ENCODE measurements around the gene PTPN11. TPM values are rescaled to one million over a fixed set of nuclear protein-coding genes. Genes with fewer than 3 reads are reported as not detected.

The PTPN11 gene
- total and polyA plus RNA-seq, 2 of the 8 experiments (the other 6 are each of a cell fraction or from before 2014, with no cell fraction given), result 28.3 to 133 TPM

DNA sequence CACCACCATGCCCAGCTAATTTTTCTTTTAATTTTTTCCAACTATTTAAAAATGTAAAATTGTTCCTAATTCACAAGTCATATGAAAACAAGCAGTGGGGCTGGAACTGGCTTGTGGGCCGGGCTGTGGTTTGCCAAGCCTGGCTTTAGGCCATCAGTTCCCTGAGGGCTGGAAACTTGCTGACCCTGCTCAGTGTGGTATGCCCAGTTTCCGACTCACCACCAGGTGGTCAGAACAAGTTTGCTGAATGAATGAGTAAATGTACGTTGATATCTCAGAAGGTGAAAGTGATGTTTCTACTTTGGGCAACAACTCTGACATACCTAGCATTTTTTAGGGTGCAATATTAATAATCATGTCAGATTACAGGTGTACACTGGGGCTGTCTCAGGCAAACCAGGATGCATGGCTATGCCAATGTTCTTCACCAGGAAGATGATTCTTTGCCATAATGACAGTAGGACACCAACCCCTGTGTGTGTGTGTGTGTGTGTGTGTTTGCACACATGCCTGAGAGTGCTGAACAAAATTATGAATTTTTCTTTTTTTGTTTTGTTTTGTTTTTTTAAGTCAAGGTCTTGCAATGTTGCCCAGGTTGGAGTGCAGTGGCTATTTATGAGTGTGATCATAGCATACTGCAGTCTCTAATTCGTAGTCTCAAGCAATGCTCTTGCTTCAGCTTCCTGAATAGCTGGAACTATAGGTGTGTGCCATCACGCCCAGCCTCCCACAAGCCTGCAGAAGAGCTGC is 106.1 kb downstream of the PTPN11 start:
- no peak overlapping the region for H3K27ac ChIP-seq (ENCODE audit: low read depth, low read length)
- no peaks in the 10 kb centered on the region for H3K79me2 ChIP-seq (ENCODE audit: control insufficient read depth in 1 of 2, insufficient read depth in 2 of 2, low read length in 2 of 2)
- H4K91ac ChIP-seq (replicated peaks; ENCODE audit: insufficient read length, low read length), result no peak overlapping the region
- ChIA-PET CTCF (ENCODE audit: partially characterized antibody) (interaction anchor here (1.1 kb wide), 1 partner anchor 12 kb away, joined by 3 read pairs; no protein-coding TSS in a partner anchor), POLR2A (ENCODE audit: partially characterized antibody) (no interaction called here)
- H3K18ac ChIP-seq (ENCODE audit: extremely low read depth, low read length), result no peak overlapping the region
- DNase-seq (ENCODE audit: low read depth in 1 of 2, low spot score in 2 of 2), result no peak
- no peak overlapping the region for H3K4ac ChIP-seq (replicated peaks; ENCODE audit: insufficient read length, low read depth, low read length)
- no peaks in the 10 kb centered on the region for H3K36me3 ChIP-seq (ENCODE audit: control insufficient read depth in 2 of 4, insufficient read depth in 4 of 4, low read length in 3 of 4)
- H4K8ac ChIP-seq (ENCODE audit: extremely low read depth, insufficient read depth, low read length), result no peak overlapping the region
- H3K23ac ChIP-seq (ENCODE audit: insufficient read length), result no peak overlapping the region
- H3K4me3 ChIP-seq (ENCODE audit: extremely low read depth in 1 of 4, insufficient read depth in 2 of 4, low read depth in 3 of 4, low read length in 4 of 4), result no peak overlapping the region
- H2AFZ ChIP-seq (ENCODE audit: low read length), result no peak overlapping the region
- H2BK120ac ChIP-seq (replicated peaks; ENCODE audit: low read depth, low read length), result no peak overlapping the region
- H3K23me2 ChIP-seq (ENCODE audit: low read depth, low read length), result no peaks in the 10 kb centered on the region
- H3K79me1 ChIP-seq (ENCODE audit: low read depth, low read length), result no peaks in the 10 kb centered on the region
- no peaks in the 10 kb centered on the region for H3K4me1 ChIP-seq (replicated peaks in 1 of 4; ENCODE audit: control insufficient read depth in 3 of 4, insufficient read depth in 4 of 4, low read length in 3 of 4)
- H2BK20ac ChIP-seq (ENCODE audit: low read length), result no peak overlapping the region
- no peak overlapping the region; a peak in 1 of 7 replicates for H3K9ac ChIP-seq (replicated peaks in 1 of 4; ENCODE audit: extremely low read depth in 1 of 4, low read depth in 3 of 4, low read length in 3 of 4)
- H2BK15ac ChIP-seq (ENCODE audit: low read length), result no peak overlapping the region
- H4K20me1 ChIP-seq (replicated peaks in 1 of 2; ENCODE audit: control insufficient read depth in 1 of 2, insufficient read depth in 2 of 2, low read length in 2 of 2), result no peaks in the 10 kb centered on the region
- no peak overlapping the region for H3K14ac ChIP-seq (ENCODE audit: insufficient read length)
- FAIRE-seq, result no peak
- no peak overlapping the region for H2BK12ac ChIP-seq (ENCODE audit: low read depth, low read length)
- WGBS, 2 experiments (ENCODE audit: extremely low coverage in 1 of 2, insufficient coverage in 1 of 2, insufficient read length in 1 of 2, insufficient replicate concordance in 2 of 2, low coverage in 1 of 2, low lambda C conversion rate in 2 of 2, missing lambda C conversion rate in 1 of 2), result 86% methylated on average over 5 of the region's 5 CpGs; no CpG with 5 or more reads in 1 of the 2 experiments
- H3K4me2 ChIP-seq (ENCODE audit: insufficient read depth in 1 of 2, low read depth in 2 of 2, low read length in 2 of 2), result no peak overlapping the region
- H3K56ac ChIP-seq (replicated peaks; ENCODE audit: insufficient read length, low read depth, low read length), result no peak overlapping the region
- H3K9me3 ChIP-seq (ENCODE audit: insufficient read depth in 2 of 2, low read depth in 1 of 2, low read length in 1 of 2), result peaks cover 0 to under 1% of the 10 kb centered on the region in 2 experiments; a peak in 1 of 4 replicates
- H4K5ac ChIP-seq (ENCODE audit: insufficient read length, low read depth, low read length), result no peak overlapping the region
- no peaks in the 10 kb centered on the region; a peak in 1 of 7 replicates for H3K27me3 ChIP-seq (replicated peaks in 1 of 4; ENCODE audit: control insufficient read depth in 3 of 4, extremely low read depth in 1 of 4, insufficient read depth in 3 of 4, low read length in 3 of 4)
- no peak overlapping the region for H2AK5ac ChIP-seq (ENCODE audit: low read depth, low read length)
- H2BK5ac ChIP-seq (ENCODE audit: low read depth, low read length), result no peak overlapping the region
- TF ChIP-seq RAD21 (IDR thresholded peaks at IDR 0.05 in 1 of 2, conservative IDR thresholded peaks at IDR 0.05 in 1 of 2; ENCODE audit: low read depth in 2 of 2, low read length in 2 of 2) (peak in 1 of 2 experiments; percentile 23; a peak in 1 of 4 replicates), NANOG (IDR thresholded peaks at IDR 0.05; ENCODE audit: insufficient read depth, low read depth, low read length, poor library complexity, severe bottlenecking) (no peak)
- TF ChIP-seq, protein P1, sequence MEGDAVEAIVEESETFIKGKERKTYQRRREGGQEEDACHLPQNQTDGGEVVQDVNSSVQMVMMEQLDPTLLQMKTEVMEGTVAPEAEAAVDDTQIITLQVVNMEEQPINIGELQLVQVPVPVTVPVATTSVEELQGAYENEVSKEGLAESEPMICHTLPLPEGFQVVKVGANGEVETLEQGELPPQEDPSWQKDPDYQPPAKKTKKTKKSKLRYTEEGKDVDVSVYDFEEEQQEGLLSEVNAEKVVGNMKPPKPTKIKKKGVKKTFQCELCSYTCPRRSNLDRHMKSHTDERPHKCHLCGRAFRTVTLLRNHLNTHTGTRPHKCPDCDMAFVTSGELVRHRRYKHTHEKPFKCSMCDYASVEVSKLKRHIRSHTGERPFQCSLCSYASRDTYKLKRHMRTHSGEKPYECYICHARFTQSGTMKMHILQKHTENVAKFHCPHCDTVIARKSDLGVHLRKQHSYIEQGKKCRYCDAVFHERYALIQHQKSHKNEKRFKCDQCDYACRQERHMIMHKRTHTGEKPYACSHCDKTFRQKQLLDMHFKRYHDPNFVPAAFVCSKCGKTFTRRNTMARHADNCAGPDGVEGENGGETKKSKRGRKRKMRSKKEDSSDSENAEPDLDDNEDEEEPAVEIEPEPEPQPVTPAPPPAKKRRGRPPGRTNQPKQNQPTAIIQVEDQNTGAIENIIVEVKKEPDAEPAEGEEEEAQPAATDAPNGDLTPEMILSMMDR (IDR thresholded peaks at IDR 0.05; ENCODE audit: control extremely low read depth in 1 of 3, insufficient read depth in 1 of 3, low read depth in 1 of 3, low read length in 3 of 3), result peak; percentile 11 to 49 (median 19); a peak in 2 of 4 replicates
